ENCODE results near the gene PHF23. TPM values are rescaled to one million over a fixed set of nuclear protein-coding genes. Genes with fewer than 3 reads are reported as not detected.

Gene PHF23
- total and polyA plus RNA-seq, 9 of the 15 experiments (the other 6 are each of a cell fraction or from before 2014, with no cell fraction given), result 7.4 to 87.5 (median 33.7) TPM

- WGBS (ENCODE audit: insufficient coverage, low coverage, missing lambda C conversion rate), result 94% methylated on average over 5 of the region's 7 CpGs
- H3K79me2 ChIP-seq (ENCODE audit: control insufficient read depth, insufficient read depth, low read length), result peaks cover 3% of the 10 kb centered on the region; the same call in 1 of the 3 replicates
- CTCF ChIA-PET (ENCODE audit: low intra/inter-chr PET ratio), result no interaction called here
- in situ Hi-C loops (cut with MboI), result no loop called here
- H3K27ac ChIP-seq (ENCODE audit: extremely low read depth, low read depth, low read length), result no peak overlapping the region
- no peaks in the 10 kb centered on the region for H3K9me1 ChIP-seq (ENCODE audit: control insufficient read depth, insufficient read depth, low read length)
- POLR2A ChIA-PET, result interaction anchor here (1.3 to 1.6 kb wide), 2 partner anchors 8 to 17 kb away, joined by 4 to 10 read pairs; partner anchors contain the start of genes CTDNEP1 and GABARAP
- H3K27me3 ChIP-seq (ENCODE audit: control insufficient read depth in 2 of 2, insufficient read depth in 2 of 2, low read length in 2 of 2), result no peaks in the 10 kb centered on the region
- ATAC-seq, result no peak
- no peak overlapping the region for H2AFZ ChIP-seq (ENCODE audit: low read depth, low read length)
- peaks cover 3 to 33% of the 10 kb centered on the region in 2 experiments; a peak in 4 of 5 replicates for H3K4me1 ChIP-seq (replicated peaks in 1 of 2; ENCODE audit: control insufficient read depth in 2 of 2, insufficient read depth in 2 of 2, low read length in 2 of 2)
- intact Hi-C loops (cut with micrococcal nuclease), result no loop called here
- no peaks in the 10 kb centered on the region for H4K20me1 ChIP-seq (replicated peaks; ENCODE audit: control insufficient read depth, insufficient read depth, low read length)
- no peak overlapping the region for H3K9ac ChIP-seq (ENCODE audit: insufficient read depth in 1 of 2, low read depth in 2 of 2, low read length in 2 of 2)
- peaks cover 58% of the 10 kb centered on the region; the same call in 2 of the 3 replicates for H3K36me3 ChIP-seq (ENCODE audit: control insufficient read depth, insufficient read depth, low read length)
- FAIRE-seq, result no peak
- no peak overlapping the region for H3K4me2 ChIP-seq (ENCODE audit: insufficient read depth, low read length)
- H3K9me3 ChIP-seq (replicated peaks; ENCODE audit: control insufficient read depth, insufficient read depth, low read depth, low read length), result no peaks in the 10 kb centered on the region
- DNase-seq (ENCODE audit: extremely low read depth in 1 of 4, low spot score in 3 of 4), result no peak
- no TSS peak for BruUV-seq (replicated peaks)
- no peak overlapping the region for H3K4me3 ChIP-seq
- TF ChIP-seq FOS (IDR thresholded peaks at IDR 0.05; ENCODE audit: extremely low read depth, insufficient read length) (no peak), GTF2A2 (tag; IDR thresholded peaks at IDR 0.05) (no peak), KDM5B (IDR thresholded peaks at IDR 0.05; ENCODE audit: insufficient replicate concordance, low read depth, low read length) (no peak), CREB1 (IDR thresholded peaks at IDR 0.05) (no peak), CREB1 (CRISPR knock-in tag; IDR thresholded peaks at IDR 0.05) (no peak), FOXA1 (IDR thresholded peaks at IDR 0.05; ENCODE audit: borderline replicate concordance) (no peak), CC2D1A (IDR thresholded peaks at IDR 0.05) (no peak), SMAD2 (IDR thresholded peaks at IDR 0.05; ENCODE audit: low read depth, low read length) (no peak), ZMIZ1 (IDR thresholded peaks at IDR 0.05; ENCODE audit: low read depth in 2 of 2, low read length in 2 of 2) (no peak), MNT (conservative IDR thresholded peaks at IDR 0.05) (no peak), TARDBP (IDR thresholded peaks at IDR 0.05) (no peak), BCL6 (CRISPR knock-in tag; IDR thresholded peaks at IDR 0.05) (no peak), KHSRP (IDR thresholded peaks at IDR 0.05) (no peak), GTF2B (IDR thresholded peaks at IDR 0.05; ENCODE audit: extremely low read depth, insufficient read length) (no peak), PRMT5 (CRISPR knock-in tag; IDR thresholded peaks at IDR 0.05) (no peak)
Measured at GRCh38 chr17:7258731-7259554, 19.7 kb upstream of the PHF23 start.

Data from K562 (cell line).